GM10248 (cell line): ENCODE data around the gene TMEM9.
"Not testable (repeated sequence)": the region's sequence is repeated elsewhere in the genome, so short reads cannot be mapped to it uniquely, and the experiment has no call there.

Experiments
- CTCF ChIA-PET: fragments of 300-600 bp; sonication (Branson Sonifier 250); formaldehyde crosslinking; extraction: SDS; loops from one replicate; lab custom pipeline; 2021; ENCODE audit warnings: antibody characterized with exemption; lab: Yijun Ruan, JAX
- POLR2A ChIA-PET: fragments of 350-650 bp; sonication (Branson Sonifier 250); formaldehyde crosslinking; extraction: SDS; loops from one replicate; lab custom pipeline; 2020; ENCODE audit warnings: antibody characterized with exemption; lab: Yijun Ruan, JAX
- DNase-seq: peaks from one replicate; pipeline ENCODE4 v3.0.0; 2012; ENCODE audit errors: extremely low spot score
- CTCF ChIP-seq: IDR thresholded peaks from 2 replicates; pipeline ENCODE4 v1.5.1; 2012; ENCODE audit warnings: mild to moderate bottlenecking, low read depth; ENCODE audit errors: extremely low read depth, missing control alignments, control extremely low read depth

The TMEM9 gene

GRCh38 chr1:201164645-201165044 lies 10.4 kb upstream of the TMEM9 start:
- CTCF ChIA-PET: interaction anchor here (0.7 kb wide), 1 partner anchor 13 kb away, joined by 3 read pairs; no protein-coding TSS in a partner anchor
- DNase-seq: no peak
- POLR2A ChIA-PET: no interaction called here
- no peak for TF ChIP-seq CTCF

- ChIA-PET POLR2A (no interaction called here), CTCF (interaction anchor here (0.8 kb wide), 1 partner anchor 15 kb away, joined by 3 read pairs; no protein-coding TSS in a partner anchor)
- DNase-seq: no peak
- TF ChIP-seq CTCF: no peak
Measured at GRCh38 chr1:201163707-201164106, 9.4 kb upstream of the TMEM9 start.

GRCh38 chr1:201163036-201163435 lies 8.8 kb upstream of the TMEM9 start:
- POLR2A ChIA-PET, DNase-seq: not testable (repeated sequence)
- CTCF ChIA-PET: interaction anchor here (0.8 kb wide), 1 partner anchor 14 kb away, joined by 3 read pairs; no protein-coding TSS in a partner anchor

GRCh38 chr1:201157949-201158348 lies 3.7 kb upstream of the TMEM9 start:
- no peak for DNase-seq
- CTCF ChIA-PET: interaction anchor here (1.2 to 5.1 kb wide), 4 partner anchors 8 to 186 kb away, joined by 4 to 31 read pairs (median 6); no protein-coding TSS in a partner anchor
- POLR2A ChIA-PET: no interaction called here
- TF ChIP-seq CTCF: no peak

- DNase-seq: no peak
- TF ChIP-seq CTCF: no peak
- ChIA-PET POLR2A (no interaction called here), CTCF (interaction anchor here (5.1 kb wide), 1 partner anchor 14 kb away, joined by 31 read pairs; no protein-coding TSS in a partner anchor)
Measured at GRCh38 chr1:201156819-201157218, 2.5 kb upstream of the TMEM9 start.

GRCh38 chr1:201156346-201156745 lies 2.1 kb upstream of the TMEM9 start:
- ChIA-PET POLR2A (no interaction called here), CTCF (interaction anchor here (5.1 kb wide), 1 partner anchor 14 kb away, joined by 31 read pairs; no protein-coding TSS in a partner anchor)
- DNase-seq: no peak
- TF ChIP-seq CTCF: no peak

GRCh38 chr1:201155354-201155753 lies 1.1 kb upstream of the TMEM9 start:
- CTCF ChIA-PET: interaction anchor here (5.1 kb wide), 1 partner anchor 15 kb away, joined by 31 read pairs; no protein-coding TSS in a partner anchor
- POLR2A ChIA-PET: no interaction called here
- TF ChIP-seq CTCF: no peak
- no peak for DNase-seq
